Calu3 (cell line): Measurements from ENCODE around the gene OTP. TPM values are rescaled to one million over a fixed set of nuclear protein-coding genes. Genes with fewer than 3 reads are reported as not detected.
A peak's percentile ranks its signal among the peaks of the same experiment; 100 is the strongest.
"Not testable (repeated sequence)": the region's sequence is repeated elsewhere in the genome, so short reads cannot be mapped to it uniquely, and the experiment has no call there.

Source experiments
- BruUV-seq: library from RNA; stranded (reverse); fragments of 400-500 nt; replicated peaks from 2 replicates; lab custom pipeline; 2021; lab: Mats Ljungman, UMichigan
- CTCF ChIA-PET: fragments of 300-600 bp; sonication (Branson Sonifier 250); formaldehyde crosslinking; loops from one replicate; lab custom pipeline; 2022; ENCODE audit warnings: antibody characterized with exemption; lab: Charles Lee
- DNase-seq: peaks from one replicate; pipeline ENCODE4 v3.0.0; 2022
- H3K27ac Mint-ChIP-seq: one replicate; pipeline ENCODE4 v1.8.0; 2022; ENCODE audit warnings: mixed read lengths; ENCODE audit not compliant: unreplicated experiment
- H3K27me3 Mint-ChIP-seq: one replicate; pipeline ENCODE4 v1.8.0; 2022; ENCODE audit warnings: mixed read lengths; ENCODE audit not compliant: unreplicated experiment
- H3K36me3 Mint-ChIP-seq: one replicate; pipeline ENCODE4 v1.8.0; 2022; ENCODE audit warnings: mild to moderate bottlenecking, moderate library complexity, mixed read lengths; ENCODE audit not compliant: insufficient read depth, unreplicated experiment
- H3K4me1 Mint-ChIP-seq: one replicate; pipeline ENCODE4 v1.8.0; 2022; ENCODE audit warnings: mild to moderate bottlenecking, low read depth, mixed read lengths; ENCODE audit not compliant: unreplicated experiment
- H3K4me3 Mint-ChIP-seq: one replicate; pipeline ENCODE4 v1.8.0; 2022; ENCODE audit warnings: mild to moderate bottlenecking, low read depth, moderate library complexity, mixed read lengths; ENCODE audit not compliant: unreplicated experiment
- H3K9me3 Mint-ChIP-seq: one replicate; pipeline ENCODE4 v1.8.0; 2022; ENCODE audit warnings: low read depth, mixed read lengths; ENCODE audit not compliant: unreplicated experiment
- intact Hi-C: fragments of 100-400 bp; cut with micrococcal nuclease; formaldehyde crosslinking; loops from one replicate; pipeline ENCODE4 v1.10.0; 2022; ENCODE audit not compliant: unreplicated experiment
- total RNA-seq: library from RNA; stranded (reverse); gene quantifications from 2 replicates; pipeline ENCODE4 v1.2.3, GENCODE V29; 2022
- TF ChIP-seq, protein P1 (sequence below): fragments of 200-600 bp; IDR thresholded peaks from one replicate; pipeline ENCODE4 v1.8.0; 2022; ENCODE audit warnings: antibody characterized with exemption; ENCODE audit not compliant: unreplicated experiment

Gene OTP
- total RNA-seq, 1 experiment from 2014 or later: 0.12 TPM

DNA sequence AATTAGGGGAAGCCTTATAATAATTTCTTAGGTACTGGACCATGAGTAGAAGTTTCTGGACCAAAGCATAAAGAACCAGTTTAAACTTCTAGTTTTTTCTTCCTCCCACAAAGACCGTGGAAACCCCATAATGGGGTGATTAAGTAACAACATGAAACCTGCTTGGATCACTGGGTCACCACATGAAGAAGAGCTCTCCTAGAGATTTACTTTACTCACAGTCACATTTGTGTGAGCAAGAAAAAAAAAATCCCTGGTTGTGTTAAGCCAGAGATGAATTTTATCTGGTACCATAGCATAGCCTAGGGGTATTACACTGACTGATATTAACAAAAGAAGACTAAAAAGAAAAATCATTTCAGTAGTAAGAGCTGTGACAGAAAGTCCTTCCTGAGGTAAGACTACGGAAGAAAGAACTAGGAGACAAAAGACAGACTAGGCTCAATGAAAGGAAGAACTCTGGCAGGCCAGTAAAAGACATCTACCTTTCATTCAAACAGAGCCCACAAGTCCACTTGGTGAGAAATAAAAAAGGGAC, 15.2 kb downstream of the OTP start:
- H3K9me3 Mint-ChIP-seq: no peaks in the 10 kb centered on the region
- no peak overlapping the region for H3K27ac Mint-ChIP-seq
- BruUV-seq: no TSS peak
- intact Hi-C loops: no loop called here
- DNase-seq: no peak
- TF ChIP-seq, protein P1, sequence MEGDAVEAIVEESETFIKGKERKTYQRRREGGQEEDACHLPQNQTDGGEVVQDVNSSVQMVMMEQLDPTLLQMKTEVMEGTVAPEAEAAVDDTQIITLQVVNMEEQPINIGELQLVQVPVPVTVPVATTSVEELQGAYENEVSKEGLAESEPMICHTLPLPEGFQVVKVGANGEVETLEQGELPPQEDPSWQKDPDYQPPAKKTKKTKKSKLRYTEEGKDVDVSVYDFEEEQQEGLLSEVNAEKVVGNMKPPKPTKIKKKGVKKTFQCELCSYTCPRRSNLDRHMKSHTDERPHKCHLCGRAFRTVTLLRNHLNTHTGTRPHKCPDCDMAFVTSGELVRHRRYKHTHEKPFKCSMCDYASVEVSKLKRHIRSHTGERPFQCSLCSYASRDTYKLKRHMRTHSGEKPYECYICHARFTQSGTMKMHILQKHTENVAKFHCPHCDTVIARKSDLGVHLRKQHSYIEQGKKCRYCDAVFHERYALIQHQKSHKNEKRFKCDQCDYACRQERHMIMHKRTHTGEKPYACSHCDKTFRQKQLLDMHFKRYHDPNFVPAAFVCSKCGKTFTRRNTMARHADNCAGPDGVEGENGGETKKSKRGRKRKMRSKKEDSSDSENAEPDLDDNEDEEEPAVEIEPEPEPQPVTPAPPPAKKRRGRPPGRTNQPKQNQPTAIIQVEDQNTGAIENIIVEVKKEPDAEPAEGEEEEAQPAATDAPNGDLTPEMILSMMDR: no peak
- H3K4me3 Mint-ChIP-seq: no peak overlapping the region
- H3K4me1 Mint-ChIP-seq: peaks cover 11% of the 10 kb centered on the region
- CTCF ChIA-PET: interaction anchor here (0.8 kb wide), 1 partner anchor 10 kb away, joined by 3 read pairs; no protein-coding TSS in a partner anchor
- no peaks in the 10 kb centered on the region for H3K36me3 Mint-ChIP-seq
- no peaks in the 10 kb centered on the region for H3K27me3 Mint-ChIP-seq

DNA sequence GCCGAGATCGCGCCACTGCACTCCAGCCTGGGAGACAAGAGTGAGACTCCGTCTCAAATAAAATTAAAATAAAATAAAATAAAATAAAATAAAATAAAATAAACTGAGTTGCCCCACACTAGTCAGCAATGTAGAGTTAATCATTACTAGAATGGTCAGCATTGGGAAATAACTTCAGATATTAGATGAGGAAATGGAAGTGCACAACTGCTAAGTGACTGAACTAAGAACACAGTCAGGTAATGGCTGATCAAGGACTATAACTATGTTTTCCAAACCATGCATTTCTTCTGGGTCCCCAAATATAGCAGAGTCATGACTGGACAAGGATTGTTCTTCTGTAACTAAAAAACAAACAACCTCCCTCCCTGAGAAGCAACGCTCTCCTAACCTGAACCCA, 17.1 kb downstream of the OTP start:
- no peaks in the 10 kb centered on the region for H3K36me3 Mint-ChIP-seq
- H3K27me3 Mint-ChIP-seq: no peaks in the 10 kb centered on the region
- no TSS peak for BruUV-seq
- H3K4me1 Mint-ChIP-seq: peaks cover 11% of the 10 kb centered on the region
- TF ChIP-seq, protein P1: no peak
- CTCF ChIA-PET: interaction anchor here (0.8 kb wide), 1 partner anchor 9 kb away, joined by 3 read pairs; no protein-coding TSS in a partner anchor
- no peak overlapping the region for H3K4me3 Mint-ChIP-seq
- no peak overlapping the region for H3K27ac Mint-ChIP-seq
- H3K9me3 Mint-ChIP-seq: no peaks in the 10 kb centered on the region
- intact Hi-C loops: no loop called here
- no peak for DNase-seq

DNA sequence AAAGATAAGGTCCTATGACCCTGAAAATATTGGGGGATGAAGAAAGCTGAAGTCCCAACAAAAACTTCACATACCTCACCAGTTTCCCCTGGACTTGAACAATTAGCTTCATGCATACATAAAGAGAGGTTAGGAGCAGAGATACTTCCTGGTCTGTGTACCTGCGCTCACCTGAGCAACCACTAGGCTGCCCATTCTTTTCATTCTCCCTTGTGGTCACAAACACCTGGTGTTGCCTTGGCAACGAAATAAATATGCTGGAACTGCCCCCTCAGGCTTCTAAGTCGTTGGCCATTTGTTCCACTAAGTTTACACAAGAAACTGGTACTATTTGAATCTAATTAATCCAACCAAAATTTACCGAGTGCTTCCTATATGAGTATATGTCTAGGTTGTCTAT, 18.1 kb downstream of the OTP start:
- Mint-ChIP-seq H3K27me3 (no peaks in the 10 kb centered on the region), H3K4me1 (peaks cover 11% of the 10 kb centered on the region), H3K36me3 (no peaks in the 10 kb centered on the region), H3K4me3 (no peak overlapping the region), H3K9me3 (no peaks in the 10 kb centered on the region), H3K27ac (peak overlapping the region; percentile 80)
- TF ChIP-seq, protein P1: peak; percentile 71
- no TSS peak for BruUV-seq
- intact Hi-C loops: no loop called here
- peak; percentile 82 for DNase-seq
- CTCF ChIA-PET: interaction anchor here (0.6 to 1.3 kb wide), 3 partner anchors 10 to 133 kb away, joined by 3 to 5 read pairs (median 3); no protein-coding TSS in a partner anchor

DNA sequence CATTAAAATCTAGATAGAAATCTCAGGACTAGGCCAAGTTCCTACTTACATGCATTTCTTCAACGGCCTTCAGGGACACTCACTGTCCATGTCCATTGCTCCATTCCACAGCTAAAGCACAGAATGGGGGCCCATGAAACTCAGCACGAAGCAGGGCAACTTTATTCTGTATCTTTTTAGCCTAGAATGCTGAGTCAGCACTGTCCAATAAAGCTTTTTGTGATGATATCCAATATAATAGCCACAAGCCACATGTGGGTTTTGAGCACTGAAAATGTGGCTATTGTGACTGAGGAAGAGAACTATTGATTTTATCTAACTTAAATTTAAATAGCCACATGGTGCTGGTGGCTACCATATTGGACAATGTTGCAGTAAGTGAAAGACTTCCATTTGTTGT, 21.6 kb downstream of the OTP start:
- Mint-ChIP-seq H3K27ac (no peak overlapping the region), H3K36me3 (no peaks in the 10 kb centered on the region), H3K4me1 (peaks cover 11% of the 10 kb centered on the region), H3K27me3 (peaks cover 2% of the 10 kb centered on the region), H3K9me3 (peaks cover 3% of the 10 kb centered on the region), H3K4me3 (no peak overlapping the region)
- TF ChIP-seq, protein P1: no peak
- no peak for DNase-seq
- CTCF ChIA-PET: no interaction called here
- intact Hi-C loops: no loop called here
- BruUV-seq: no TSS peak

DNA sequence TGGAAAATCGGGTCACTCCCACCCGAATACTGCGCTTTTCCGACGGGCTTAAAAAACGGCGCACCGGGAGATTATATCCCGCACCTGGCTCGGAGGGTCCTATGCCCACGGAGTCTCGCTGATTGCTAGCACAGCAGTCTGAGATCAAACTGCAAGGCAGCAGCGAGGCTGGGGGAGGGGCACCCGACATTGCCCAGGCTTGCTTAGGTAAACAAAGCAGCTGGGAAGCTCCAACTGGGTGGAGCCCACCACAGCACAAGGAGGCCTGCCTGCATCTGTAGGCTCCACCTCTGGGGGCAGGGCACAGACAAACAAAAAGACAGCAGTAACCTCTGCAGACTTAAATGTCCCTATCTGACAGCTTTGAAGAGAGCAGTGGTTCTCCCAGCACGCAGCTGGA, 29.6 kb downstream of the OTP start:
- BruUV-seq, H3K9me3 Mint-ChIP-seq, DNase-seq, H3K36me3 Mint-ChIP-seq, H3K27ac Mint-ChIP-seq, intact Hi-C loops, H3K4me3 Mint-ChIP-seq, H3K4me1 Mint-ChIP-seq, CTCF ChIA-PET: not testable (repeated sequence)
- H3K27me3 Mint-ChIP-seq: peaks cover 65% of the 10 kb centered on the region
